22Rv1 (cell line): ENCODE data around the gene HOXB9.

Source experiments
- H3K27ac ChIP-seq: fragments of 450-650 bp; 2 replicates; pipeline ENCODE4 v1.5.1; 2017
- ZFX ChIP-seq: fragments of 450-650 bp; IDR thresholded peaks from 2 replicates; pipeline ENCODE4 v1.6.1; 2017; ENCODE audit warnings: antibody characterized with exemption, borderline replicate concordance
- TF ChIP-seq, protein P1 (sequence below): fragments of 450-650 bp; IDR thresholded peaks from 2 replicates; pipeline ENCODE4 v1.5.1; 2017; ENCODE audit warnings: mild to moderate bottlenecking

HOXB9 gene

DNA sequence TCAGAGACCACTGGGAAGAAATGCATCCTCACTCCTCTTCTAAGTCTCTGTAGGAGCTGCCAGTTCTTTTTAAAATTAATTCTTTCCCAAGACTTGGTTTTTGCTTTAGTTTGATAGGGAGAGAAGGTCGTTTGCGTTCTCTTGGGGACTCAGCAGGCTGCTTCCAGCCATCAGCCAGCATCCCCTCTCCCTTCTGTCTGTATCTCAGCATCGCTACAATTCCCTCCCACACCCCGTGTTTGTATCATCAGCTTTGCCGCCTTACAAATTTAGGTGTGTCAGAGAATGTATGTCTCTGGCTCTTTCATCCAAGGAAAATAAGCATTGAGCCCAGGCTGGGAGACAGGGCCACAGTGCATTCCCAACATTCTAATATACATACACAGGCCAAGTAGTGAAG is 26.8 kb downstream of the HOXB9 start:
- no peak for TF ChIP-seq ZFX
- TF ChIP-seq, protein P1, sequence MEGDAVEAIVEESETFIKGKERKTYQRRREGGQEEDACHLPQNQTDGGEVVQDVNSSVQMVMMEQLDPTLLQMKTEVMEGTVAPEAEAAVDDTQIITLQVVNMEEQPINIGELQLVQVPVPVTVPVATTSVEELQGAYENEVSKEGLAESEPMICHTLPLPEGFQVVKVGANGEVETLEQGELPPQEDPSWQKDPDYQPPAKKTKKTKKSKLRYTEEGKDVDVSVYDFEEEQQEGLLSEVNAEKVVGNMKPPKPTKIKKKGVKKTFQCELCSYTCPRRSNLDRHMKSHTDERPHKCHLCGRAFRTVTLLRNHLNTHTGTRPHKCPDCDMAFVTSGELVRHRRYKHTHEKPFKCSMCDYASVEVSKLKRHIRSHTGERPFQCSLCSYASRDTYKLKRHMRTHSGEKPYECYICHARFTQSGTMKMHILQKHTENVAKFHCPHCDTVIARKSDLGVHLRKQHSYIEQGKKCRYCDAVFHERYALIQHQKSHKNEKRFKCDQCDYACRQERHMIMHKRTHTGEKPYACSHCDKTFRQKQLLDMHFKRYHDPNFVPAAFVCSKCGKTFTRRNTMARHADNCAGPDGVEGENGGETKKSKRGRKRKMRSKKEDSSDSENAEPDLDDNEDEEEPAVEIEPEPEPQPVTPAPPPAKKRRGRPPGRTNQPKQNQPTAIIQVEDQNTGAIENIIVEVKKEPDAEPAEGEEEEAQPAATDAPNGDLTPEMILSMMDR = no peak
- 0 out of 2 replicates have a peak overlapping the region, but pooled peaks have one; percentile 12 for H3K27ac ChIP-seq

DNA sequence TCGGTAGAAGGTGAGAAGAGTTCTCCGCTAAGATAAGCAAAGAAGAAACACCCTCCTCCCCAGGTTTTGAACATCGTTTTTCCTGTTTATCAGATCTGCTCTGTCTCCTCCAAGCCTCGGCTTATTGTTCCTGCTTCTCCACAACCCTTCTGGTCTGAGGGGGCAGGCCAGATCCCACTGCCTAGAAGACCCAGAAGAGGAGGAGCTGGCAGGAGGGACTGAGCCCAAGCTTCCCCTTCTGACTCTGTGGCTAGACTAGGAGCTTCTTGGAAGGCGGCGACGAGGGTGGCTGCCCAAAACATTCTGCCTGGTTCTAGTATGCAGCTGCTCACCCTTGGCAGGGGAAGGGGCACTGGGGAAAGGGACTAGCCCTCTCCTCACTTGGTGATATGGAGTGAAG is 27.4 kb downstream of the HOXB9 start:
- H3K27ac ChIP-seq = no peak overlapping the region
- no peak for TF ChIP-seq ZFX
- TF ChIP-seq, protein P1 = no peak

DNA sequence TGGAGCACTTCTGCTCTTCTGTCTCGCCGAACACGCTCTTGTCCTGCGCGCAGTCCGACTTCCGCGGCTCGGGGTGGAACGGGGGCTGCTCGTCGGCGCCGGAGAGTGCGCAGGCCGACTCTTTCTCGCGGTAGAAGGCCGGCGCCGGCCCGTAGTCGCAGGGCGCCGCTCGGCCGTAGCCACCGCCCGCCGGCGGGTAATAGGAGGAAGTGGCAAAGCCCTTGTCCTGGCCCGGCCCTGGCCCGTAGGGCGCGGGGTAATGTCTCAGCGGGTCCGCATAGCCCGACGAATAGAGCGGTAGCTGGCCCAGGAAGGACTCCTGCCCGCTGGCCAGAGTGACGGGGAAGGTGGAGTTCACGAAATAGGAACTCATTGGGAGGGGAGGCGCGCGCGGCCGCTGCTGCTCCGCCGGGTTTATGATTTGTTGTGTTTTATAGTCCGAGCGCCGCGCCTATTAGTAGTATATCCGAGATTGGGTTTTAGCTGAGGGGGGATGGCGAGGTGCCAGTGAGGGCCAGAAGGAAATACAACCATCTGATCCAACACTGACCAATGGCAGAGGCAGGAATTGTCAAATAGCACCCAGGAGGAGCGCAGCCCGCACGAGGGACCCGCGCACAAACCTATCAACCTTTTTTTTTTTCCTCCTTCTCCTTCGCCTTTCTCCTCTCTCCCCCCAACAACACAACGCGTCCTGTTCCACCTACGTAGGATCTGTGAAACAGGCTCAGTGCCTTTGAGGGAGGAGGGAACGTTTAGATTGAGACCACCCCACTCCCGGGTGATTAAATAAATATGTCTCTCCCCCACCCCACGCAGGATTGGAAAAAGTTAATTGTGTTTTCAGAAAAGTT is 28.2 kb downstream of the HOXB9 start:
- H3K27ac ChIP-seq = no peak overlapping the region
- no peak for TF ChIP-seq ZFX
- TF ChIP-seq, protein P1 = no peak

DNA sequence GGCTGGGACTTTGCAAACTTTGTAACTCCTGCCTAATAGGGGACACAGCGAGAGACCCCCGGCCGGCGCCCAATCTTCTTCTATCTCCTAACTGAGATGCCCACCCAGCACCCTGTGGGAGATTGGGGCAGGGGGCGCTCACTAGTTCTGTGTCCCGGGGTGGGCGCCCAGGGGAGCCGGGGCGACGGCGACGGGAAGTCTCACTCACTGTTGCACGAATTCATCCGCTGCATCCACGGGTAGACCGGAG is 28.7 kb downstream of the HOXB9 start:
- H3K27ac ChIP-seq = no peak overlapping the region
- TF ChIP-seq ZFX = no peak

DNA sequence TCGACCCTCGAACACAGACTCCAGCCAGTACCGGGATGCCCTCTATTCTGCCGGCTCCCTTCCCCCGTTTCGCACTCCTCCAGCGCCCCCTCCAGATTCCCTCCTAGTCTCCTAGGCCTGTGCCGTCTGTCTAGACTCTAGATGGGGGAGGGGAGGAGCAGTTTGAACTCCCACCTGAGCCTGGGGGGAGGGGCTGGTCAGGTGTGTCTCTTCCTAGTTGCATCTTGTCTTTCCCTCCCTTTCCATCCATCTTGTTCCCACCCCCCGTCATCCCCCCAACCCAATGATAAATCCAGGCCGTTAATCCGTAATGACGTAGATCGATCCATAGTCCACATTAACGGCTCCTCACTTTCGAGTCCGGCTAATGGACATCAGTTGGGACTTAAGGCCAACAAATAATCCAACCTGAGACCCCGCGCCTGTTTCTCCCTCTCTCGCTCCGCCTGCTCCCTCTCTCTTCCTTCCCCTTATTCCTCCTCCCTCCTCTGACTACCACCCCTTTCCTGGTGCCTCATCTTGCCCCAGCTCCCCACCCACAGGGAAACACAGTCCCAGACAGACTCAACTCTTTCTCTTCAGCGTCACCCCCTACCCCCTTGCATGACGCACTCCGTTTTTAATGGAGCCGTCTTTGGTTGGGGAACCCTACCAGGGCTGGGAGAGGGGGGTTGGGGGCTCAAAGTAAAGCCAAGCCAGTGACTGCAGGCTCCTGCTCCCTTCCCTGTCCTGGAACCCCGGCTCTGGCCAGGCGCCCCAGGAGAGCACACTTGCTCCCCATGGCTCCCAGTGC is 29.2 kb downstream of the HOXB9 start:
- no peak overlapping the region for H3K27ac ChIP-seq
- no peak for TF ChIP-seq ZFX
- TF ChIP-seq, protein P1 = no peak

DNA sequence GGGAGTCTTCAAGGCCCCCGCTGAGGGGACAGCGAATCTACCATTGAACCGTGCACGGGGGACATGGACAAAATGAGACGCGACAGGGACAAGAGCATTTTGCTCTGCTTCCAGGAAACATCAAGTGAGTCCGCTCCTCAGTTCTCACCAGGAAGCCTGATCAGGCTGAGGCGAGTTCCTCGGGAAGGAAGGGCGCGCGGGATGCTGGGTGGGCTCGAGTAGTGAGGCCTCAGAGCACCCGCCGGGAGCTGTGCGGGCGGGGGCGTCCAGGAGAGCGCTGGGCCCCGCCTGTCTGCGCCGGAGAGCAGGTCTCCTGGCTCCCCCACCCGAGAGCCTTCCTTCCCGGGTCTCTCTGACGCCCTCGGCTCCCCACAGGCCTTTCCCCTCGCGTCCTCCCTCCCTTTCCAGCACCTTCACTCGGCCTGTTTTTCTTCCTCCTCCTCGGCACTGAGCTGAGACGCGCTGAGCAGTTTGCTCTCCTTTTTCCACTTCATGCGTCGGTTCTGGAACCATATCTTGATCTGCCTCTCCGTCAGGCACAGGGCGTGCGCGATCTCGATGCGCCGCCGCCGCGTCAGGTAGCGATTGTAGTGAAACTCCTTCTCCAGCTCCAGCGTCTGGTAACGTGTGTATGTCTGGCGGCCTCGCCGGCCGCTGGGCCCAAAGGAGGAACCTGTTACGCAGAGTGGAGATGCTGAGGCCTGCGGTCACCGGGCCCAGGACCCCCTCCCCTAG is 30.0 kb downstream of the HOXB9 start:
- H3K27ac ChIP-seq = no peak overlapping the region
- no peak for TF ChIP-seq ZFX
- TF ChIP-seq, protein P1 = no peak

DNA sequence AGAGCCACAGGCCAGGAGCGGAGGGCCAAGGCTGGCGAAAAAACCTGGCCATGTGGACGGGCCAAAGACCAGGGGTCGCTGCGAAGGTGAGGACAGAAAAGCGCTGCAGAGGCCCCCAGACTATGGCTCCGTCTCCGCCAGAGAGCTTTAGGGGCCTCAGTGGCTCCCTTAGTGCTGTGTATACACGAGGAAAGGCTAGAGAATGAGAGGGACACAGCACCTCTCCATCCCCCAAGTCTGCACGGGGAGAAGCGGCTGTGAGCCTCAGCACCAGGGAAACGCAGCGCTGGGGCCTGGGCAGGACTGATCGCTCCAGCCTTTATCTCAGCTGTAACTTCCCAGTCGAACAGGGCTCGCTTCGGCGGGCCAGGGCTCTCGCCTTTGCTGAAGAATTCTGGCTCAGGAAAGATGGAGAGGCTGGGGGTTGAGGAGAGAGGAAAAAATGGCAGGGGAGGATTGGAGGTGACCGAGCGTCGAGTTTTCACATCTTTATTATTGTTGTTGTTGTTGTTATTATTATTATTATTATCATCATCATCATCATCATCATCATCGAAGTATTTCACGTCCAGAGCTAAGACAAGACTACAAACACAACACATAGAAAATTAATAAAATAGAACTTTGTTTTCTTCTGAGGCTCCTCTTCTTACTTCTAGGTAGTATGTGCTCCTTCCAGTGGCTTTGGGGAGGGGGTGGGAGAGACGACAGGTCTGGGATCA is 30.7 kb downstream of the HOXB9 start:
- no peak overlapping the region for H3K27ac ChIP-seq
- no peak for TF ChIP-seq ZFX
- TF ChIP-seq, protein P1 = no peak
